ENCODE data around the gene LOC101059915.

The LOC101059915 gene

DNA sequence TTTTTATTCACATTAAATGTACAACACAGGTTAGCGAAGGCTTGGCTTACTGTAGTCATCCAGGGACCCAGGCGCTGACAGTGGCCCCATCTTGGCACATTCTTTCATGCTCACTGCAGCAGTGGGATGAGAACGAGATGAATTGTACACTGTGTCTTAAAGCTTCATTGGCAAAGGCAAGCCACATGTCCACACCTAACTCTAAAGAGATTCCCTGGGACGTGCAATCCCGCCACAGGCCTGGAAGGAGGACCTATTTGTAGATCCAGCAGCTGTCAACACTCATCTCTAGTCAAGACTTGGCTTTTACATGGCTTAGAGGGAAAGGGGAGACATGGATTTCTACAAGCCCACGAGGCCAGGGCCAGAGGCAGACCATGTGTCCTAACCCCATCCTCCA is 33.0 kb upstream of the LOC101059915 start:
- H3K4me1 ChIP-seq (ENCODE audit: control insufficient read depth, low read depth, low read length), result no peaks in the 10 kb centered on the region
- H4K5ac ChIP-seq (ENCODE audit: low read length), result no peak overlapping the region
- no peaks in the 10 kb centered on the region for H3K79me1 ChIP-seq (ENCODE audit: low read length)
- no peak overlapping the region for H3K18ac ChIP-seq (ENCODE audit: low read length)
- H4K8ac ChIP-seq (ENCODE audit: low read depth, low read length), result no peak overlapping the region
- DNase-seq, result no peak
- no peak overlapping the region for H3K27ac ChIP-seq (ENCODE audit: low read depth, low read length)
- no peak overlapping the region for H2AK5ac ChIP-seq (ENCODE audit: low read length)
- no peak overlapping the region for H2BK120ac ChIP-seq (ENCODE audit: low read depth, low read length)
- H3K23ac ChIP-seq (ENCODE audit: low read length), result no peak overlapping the region
- no peak overlapping the region for H3K4me2 ChIP-seq (ENCODE audit: low read length)
- no peak overlapping the region for H3K9ac ChIP-seq (ENCODE audit: low read length)
- H2BK5ac ChIP-seq (ENCODE audit: low read length), result no peak overlapping the region
- H2BK15ac ChIP-seq (replicated peaks; ENCODE audit: low read depth), result no peak overlapping the region
- no peak overlapping the region for H3K56ac ChIP-seq (ENCODE audit: low read length)
- no peak overlapping the region for H3K4ac ChIP-seq (ENCODE audit: low read depth, low read length)
- H3K27me3 ChIP-seq (ENCODE audit: insufficient read depth, low read length, poor library complexity), result no peaks in the 10 kb centered on the region
- no peak overlapping the region for H3K4me3 ChIP-seq (ENCODE audit: low read length)
- no CpG with 5 or more reads among the region's 6 CpGs for WGBS (ENCODE audit: extremely low coverage, insufficient coverage, low lambda C conversion rate)
- no peaks in the 10 kb centered on the region for H3K36me3 ChIP-seq (ENCODE audit: control insufficient read depth, insufficient read depth, low read length)
- no peaks in the 10 kb centered on the region for H3K79me2 ChIP-seq (ENCODE audit: control insufficient read depth, insufficient read depth, low read length)

DNA sequence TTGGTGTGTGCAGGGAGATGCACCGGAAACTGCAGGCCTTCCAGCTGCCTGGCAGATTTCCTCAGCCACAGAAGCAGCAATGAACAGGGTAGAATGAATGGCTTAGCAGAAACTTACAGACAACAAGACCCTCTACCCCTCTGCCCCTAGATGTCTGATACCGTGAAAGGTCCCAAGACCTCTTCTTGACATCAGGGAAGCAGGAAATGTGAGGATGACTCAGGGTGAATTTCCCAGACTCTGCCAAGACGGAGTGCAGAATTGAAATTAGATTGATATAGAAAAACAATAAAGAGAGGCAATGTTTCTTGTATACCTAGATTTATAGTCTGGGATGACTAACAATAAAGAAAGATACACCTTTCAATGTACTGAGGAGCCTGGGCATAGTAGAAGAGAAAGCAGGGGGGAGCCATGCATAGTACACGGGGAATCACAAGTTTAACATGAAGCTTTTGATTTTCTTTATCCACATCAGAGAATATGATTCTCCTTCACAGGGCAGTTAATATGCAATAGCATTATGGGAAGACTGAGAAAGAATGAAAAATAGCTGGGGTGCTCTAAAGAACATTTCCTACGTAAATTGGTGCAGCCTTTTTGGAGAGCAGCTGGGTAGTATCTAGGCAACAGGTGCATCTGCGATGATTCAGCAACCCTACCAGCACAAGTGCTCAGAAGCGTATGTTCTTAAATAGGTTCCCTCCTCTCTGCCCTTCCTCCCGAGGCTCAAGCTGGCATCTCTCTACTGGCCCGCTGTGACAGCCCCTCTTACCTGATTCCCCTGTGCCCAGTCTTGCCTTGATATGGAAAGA is 30.7 kb upstream of the LOC101059915 start:
- no peaks in the 10 kb centered on the region for H3K27me3 ChIP-seq (ENCODE audit: insufficient read depth, low read length, poor library complexity)
- no peaks in the 10 kb centered on the region for H3K36me3 ChIP-seq (ENCODE audit: control insufficient read depth, insufficient read depth, low read length)
- no peak overlapping the region for H3K23ac ChIP-seq (ENCODE audit: low read length)
- no peak overlapping the region for H3K4ac ChIP-seq (ENCODE audit: low read depth, low read length)
- H2BK15ac ChIP-seq (replicated peaks; ENCODE audit: low read depth), result no peak overlapping the region
- no peak overlapping the region for H2BK5ac ChIP-seq (ENCODE audit: low read length)
- H4K5ac ChIP-seq (ENCODE audit: low read length), result no peak overlapping the region
- WGBS (ENCODE audit: extremely low coverage, insufficient coverage, low lambda C conversion rate), result no CpG with 5 or more reads among the region's 9 CpGs
- H3K79me2 ChIP-seq (ENCODE audit: control insufficient read depth, insufficient read depth, low read length), result no peaks in the 10 kb centered on the region
- no peak overlapping the region for H4K8ac ChIP-seq (ENCODE audit: low read depth, low read length)
- H3K4me3 ChIP-seq (ENCODE audit: low read length), result no peak overlapping the region
- no peak overlapping the region for H2BK120ac ChIP-seq (ENCODE audit: low read depth, low read length)
- no peak overlapping the region for H3K27ac ChIP-seq (ENCODE audit: low read depth, low read length)
- H3K18ac ChIP-seq (ENCODE audit: low read length), result no peak overlapping the region
- no peak overlapping the region for H3K56ac ChIP-seq (ENCODE audit: low read length)
- no peak for DNase-seq
- H3K9ac ChIP-seq (ENCODE audit: low read length), result no peak overlapping the region
- no peak overlapping the region for H3K4me2 ChIP-seq (ENCODE audit: low read length)
- no peak overlapping the region for H2AK5ac ChIP-seq (ENCODE audit: low read length)
- no peaks in the 10 kb centered on the region for H3K79me1 ChIP-seq (ENCODE audit: low read length)
- H3K4me1 ChIP-seq (ENCODE audit: control insufficient read depth, low read depth, low read length), result no peaks in the 10 kb centered on the region

DNA sequence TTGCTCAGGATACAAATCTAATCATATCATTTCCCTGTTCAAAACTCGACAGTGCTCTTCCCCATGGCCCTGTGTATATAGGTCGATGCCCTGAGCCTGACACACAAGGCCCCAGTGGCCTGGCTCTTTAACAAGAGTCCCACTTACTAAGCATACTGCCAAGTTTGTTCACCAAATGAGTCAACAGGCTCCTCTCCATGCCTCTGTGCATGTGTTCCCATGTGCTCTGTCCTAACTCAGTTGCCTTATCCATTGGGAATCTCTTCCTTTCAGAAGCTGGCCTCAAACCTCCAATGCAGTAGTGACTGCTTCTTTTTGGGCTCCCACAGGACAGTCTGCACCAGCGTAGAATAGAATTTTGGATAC is 30.1 kb upstream of the LOC101059915 start:
- Histone ChIP-seq H3K4ac (ENCODE audit: low read depth, low read length) (no peak overlapping the region), H3K9ac (ENCODE audit: low read length) (no peak overlapping the region), H3K23ac (ENCODE audit: low read length) (no peak overlapping the region), H2BK15ac (replicated peaks; ENCODE audit: low read depth) (no peak overlapping the region), H3K27me3 (ENCODE audit: insufficient read depth, low read length, poor library complexity) (no peaks in the 10 kb centered on the region), H4K5ac (ENCODE audit: low read length) (no peak overlapping the region), H3K4me3 (ENCODE audit: low read length) (no peak overlapping the region), H2AK5ac (ENCODE audit: low read length) (no peak overlapping the region), H3K27ac (ENCODE audit: low read depth, low read length) (no peak overlapping the region), H3K79me2 (ENCODE audit: control insufficient read depth, insufficient read depth, low read length) (no peaks in the 10 kb centered on the region), H3K36me3 (ENCODE audit: control insufficient read depth, insufficient read depth, low read length) (no peaks in the 10 kb centered on the region), H3K4me1 (ENCODE audit: control insufficient read depth, low read depth, low read length) (no peaks in the 10 kb centered on the region), H3K18ac (ENCODE audit: low read length) (no peak overlapping the region), H3K79me1 (ENCODE audit: low read length) (no peaks in the 10 kb centered on the region), H2BK5ac (ENCODE audit: low read length) (no peak overlapping the region), H4K8ac (ENCODE audit: low read depth, low read length) (no peak overlapping the region), H3K56ac (ENCODE audit: low read length) (no peak overlapping the region), H3K4me2 (ENCODE audit: low read length) (no peak overlapping the region), H2BK120ac (ENCODE audit: low read depth, low read length) (no peak overlapping the region)
- no CpG with 5 or more reads among the region's 3 CpGs for WGBS (ENCODE audit: extremely low coverage, insufficient coverage, low lambda C conversion rate)
- no peak for DNase-seq

DNA sequence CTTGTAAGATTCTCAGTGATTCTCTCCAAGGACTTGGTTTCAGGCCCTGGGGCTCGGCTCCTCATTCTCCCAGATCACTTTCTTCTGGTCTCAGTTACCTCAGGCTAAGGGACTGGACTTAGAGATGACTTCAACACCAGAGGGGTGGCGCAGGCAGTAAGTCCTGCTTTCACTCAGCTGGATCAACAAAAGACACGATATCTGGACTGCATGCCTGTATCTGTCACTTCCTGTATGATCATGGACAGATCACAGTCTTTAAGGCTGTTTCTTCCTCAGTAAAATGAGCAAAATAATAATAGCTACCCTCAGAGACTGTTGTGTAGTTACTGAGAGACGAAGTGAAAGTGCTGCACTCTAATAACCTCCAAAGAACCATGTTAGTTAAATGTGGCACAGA is 29.5 kb upstream of the LOC101059915 start:
- no peak overlapping the region for H4K5ac ChIP-seq (ENCODE audit: low read length)
- H3K36me3 ChIP-seq (ENCODE audit: control insufficient read depth, insufficient read depth, low read length), result no peaks in the 10 kb centered on the region
- H3K56ac ChIP-seq (ENCODE audit: low read length), result no peak overlapping the region
- H2AK5ac ChIP-seq (ENCODE audit: low read length), result no peak overlapping the region
- WGBS (ENCODE audit: extremely low coverage, insufficient coverage, low lambda C conversion rate), result no CpG with 5 or more reads among the region's 4 CpGs
- H3K4me3 ChIP-seq (ENCODE audit: low read length), result no peak overlapping the region
- DNase-seq, result no peak
- no peaks in the 10 kb centered on the region for H3K79me2 ChIP-seq (ENCODE audit: control insufficient read depth, insufficient read depth, low read length)
- no peak overlapping the region for H3K23ac ChIP-seq (ENCODE audit: low read length)
- no peaks in the 10 kb centered on the region for H3K27me3 ChIP-seq (ENCODE audit: insufficient read depth, low read length, poor library complexity)
- H3K27ac ChIP-seq (ENCODE audit: low read depth, low read length), result no peak overlapping the region
- H3K4me1 ChIP-seq (ENCODE audit: control insufficient read depth, low read depth, low read length), result no peaks in the 10 kb centered on the region
- no peaks in the 10 kb centered on the region for H3K79me1 ChIP-seq (ENCODE audit: low read length)
- no peak overlapping the region for H3K9ac ChIP-seq (ENCODE audit: low read length)
- H2BK120ac ChIP-seq (ENCODE audit: low read depth, low read length), result no peak overlapping the region
- H3K4me2 ChIP-seq (ENCODE audit: low read length), result no peak overlapping the region
- no peak overlapping the region for H3K4ac ChIP-seq (ENCODE audit: low read depth, low read length)
- no peak overlapping the region for H4K8ac ChIP-seq (ENCODE audit: low read depth, low read length)
- no peak overlapping the region for H2BK5ac ChIP-seq (ENCODE audit: low read length)
- no peak overlapping the region for H2BK15ac ChIP-seq (replicated peaks; ENCODE audit: low read depth)
- H3K18ac ChIP-seq (ENCODE audit: low read length), result no peak overlapping the region

DNA sequence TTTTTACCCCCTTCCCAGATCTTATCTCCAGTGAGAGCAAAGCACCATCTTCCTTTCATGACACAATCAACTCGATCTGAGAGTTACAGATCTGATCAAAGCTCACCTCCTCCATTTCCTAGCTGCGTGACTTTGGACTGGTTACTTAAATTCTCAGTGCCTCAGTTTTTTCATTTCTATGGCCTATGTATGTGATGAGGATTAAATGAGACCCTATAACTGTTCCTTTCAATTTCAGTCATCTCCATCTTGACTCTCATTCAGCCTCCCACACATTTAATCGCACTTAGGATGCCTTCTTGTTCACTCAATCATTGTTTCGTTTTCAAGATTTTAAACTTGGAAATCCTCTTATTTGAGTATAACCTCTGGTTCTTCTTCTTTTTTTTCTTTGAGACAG is 28.9 kb upstream of the LOC101059915 start:
- no peak overlapping the region for H3K4me2 ChIP-seq (ENCODE audit: low read length)
- no peak overlapping the region for H3K18ac ChIP-seq (ENCODE audit: low read length)
- no peak overlapping the region for H3K23ac ChIP-seq (ENCODE audit: low read length)
- H3K9ac ChIP-seq (ENCODE audit: low read length), result no peak overlapping the region
- H3K27me3 ChIP-seq (ENCODE audit: insufficient read depth, low read length, poor library complexity), result no peaks in the 10 kb centered on the region
- H3K4ac ChIP-seq (ENCODE audit: low read depth, low read length), result no peak overlapping the region
- DNase-seq, result no peak
- no peak overlapping the region for H3K56ac ChIP-seq (ENCODE audit: low read length)
- no peaks in the 10 kb centered on the region for H3K4me1 ChIP-seq (ENCODE audit: control insufficient read depth, low read depth, low read length)
- no peak overlapping the region for H2AK5ac ChIP-seq (ENCODE audit: low read length)
- no peak overlapping the region for H2BK15ac ChIP-seq (replicated peaks; ENCODE audit: low read depth)
- H3K36me3 ChIP-seq (ENCODE audit: control insufficient read depth, insufficient read depth, low read length), result no peaks in the 10 kb centered on the region
- no CpG with 5 or more reads among the region's 4 CpGs for WGBS (ENCODE audit: extremely low coverage, insufficient coverage, low lambda C conversion rate)
- no peak overlapping the region for H2BK120ac ChIP-seq (ENCODE audit: low read depth, low read length)
- H4K8ac ChIP-seq (ENCODE audit: low read depth, low read length), result no peak overlapping the region
- H4K5ac ChIP-seq (ENCODE audit: low read length), result no peak overlapping the region
- no peaks in the 10 kb centered on the region for H3K79me2 ChIP-seq (ENCODE audit: control insufficient read depth, insufficient read depth, low read length)
- no peak overlapping the region for H2BK5ac ChIP-seq (ENCODE audit: low read length)
- H3K27ac ChIP-seq (ENCODE audit: low read depth, low read length), result no peak overlapping the region
- H3K4me3 ChIP-seq (ENCODE audit: low read length), result no peak overlapping the region
- no peaks in the 10 kb centered on the region for H3K79me1 ChIP-seq (ENCODE audit: low read length)

DNA sequence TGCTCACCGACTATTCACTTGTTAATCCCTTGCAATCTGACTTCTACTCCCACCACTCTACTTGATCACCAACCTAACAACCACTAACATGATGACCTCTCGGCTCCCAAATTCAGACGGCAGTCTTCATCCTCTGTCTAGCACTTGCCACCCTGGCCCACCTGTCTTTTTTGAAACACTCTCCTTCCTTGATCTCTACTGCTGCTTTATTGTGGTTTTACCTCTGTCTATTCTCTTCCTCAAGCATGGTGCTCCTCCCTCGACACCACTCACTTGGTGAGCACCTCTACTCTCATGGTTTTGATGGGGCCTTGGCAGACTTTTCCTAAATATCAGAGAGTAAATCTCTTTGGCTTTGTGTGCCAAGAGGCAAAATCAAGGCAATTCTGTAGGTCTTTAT is 27.3 kb upstream of the LOC101059915 start:
- H3K36me3 ChIP-seq (ENCODE audit: control insufficient read depth, insufficient read depth, low read length), result no peaks in the 10 kb centered on the region
- no peaks in the 10 kb centered on the region for H3K27me3 ChIP-seq (ENCODE audit: insufficient read depth, low read length, poor library complexity)
- H3K79me1 ChIP-seq (ENCODE audit: low read length), result no peaks in the 10 kb centered on the region
- no peak overlapping the region for H3K4me2 ChIP-seq (ENCODE audit: low read length)
- H3K9ac ChIP-seq (ENCODE audit: low read length), result no peak overlapping the region
- no peak overlapping the region for H3K18ac ChIP-seq (ENCODE audit: low read length)
- no peak overlapping the region for H3K56ac ChIP-seq (ENCODE audit: low read length)
- H2BK5ac ChIP-seq (ENCODE audit: low read length), result no peak overlapping the region
- H2BK15ac ChIP-seq (replicated peaks; ENCODE audit: low read depth), result no peak overlapping the region
- no peak overlapping the region for H3K4me3 ChIP-seq (ENCODE audit: low read length)
- H2BK120ac ChIP-seq (ENCODE audit: low read depth, low read length), result no peak overlapping the region
- no peak overlapping the region for H4K5ac ChIP-seq (ENCODE audit: low read length)
- H3K23ac ChIP-seq (ENCODE audit: low read length), result no peak overlapping the region
- DNase-seq, result no peak
- WGBS (ENCODE audit: extremely low coverage, insufficient coverage, low lambda C conversion rate), result no CpG with 5 or more reads among the region's 4 CpGs
- H4K8ac ChIP-seq (ENCODE audit: low read depth, low read length), result no peak overlapping the region
- H3K4me1 ChIP-seq (ENCODE audit: control insufficient read depth, low read depth, low read length), result no peaks in the 10 kb centered on the region
- no peak overlapping the region for H2AK5ac ChIP-seq (ENCODE audit: low read length)
- H3K27ac ChIP-seq (ENCODE audit: low read depth, low read length), result no peak overlapping the region
- no peak overlapping the region for H3K4ac ChIP-seq (ENCODE audit: low read depth, low read length)
- H3K79me2 ChIP-seq (ENCODE audit: control insufficient read depth, insufficient read depth, low read length), result no peaks in the 10 kb centered on the region
